ENCODE data around the gene MEGF8.

The MEGF8 gene

DNA sequence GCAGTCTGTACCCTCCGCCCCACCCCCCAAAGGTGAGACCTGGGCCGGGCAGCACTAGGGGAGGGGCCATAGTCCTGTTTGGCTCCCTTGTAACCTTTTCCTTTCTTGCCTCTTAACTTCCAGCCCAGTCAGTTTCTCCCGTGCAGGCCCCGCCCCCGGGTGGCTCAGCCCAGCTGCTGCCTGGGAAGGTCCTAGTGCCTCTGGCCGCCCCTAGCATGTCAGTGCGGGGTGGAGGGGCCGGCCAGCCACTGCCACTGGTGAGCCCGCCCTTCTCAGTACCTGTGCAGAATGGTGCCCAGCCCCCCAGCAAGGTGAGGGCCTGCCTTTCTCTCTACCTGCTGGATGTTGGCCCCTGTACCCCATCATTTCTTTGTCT lies 34.0 kb upstream of the MEGF8 start:
- no peaks in the 10 kb centered on the region for H3K27me3 ChIP-seq (ENCODE audit: control insufficient read depth, insufficient read depth, low read length)
- H2AFZ ChIP-seq: no peak overlapping the region
- H3K27ac ChIP-seq: no peak overlapping the region
- TF ChIP-seq, protein P1, sequence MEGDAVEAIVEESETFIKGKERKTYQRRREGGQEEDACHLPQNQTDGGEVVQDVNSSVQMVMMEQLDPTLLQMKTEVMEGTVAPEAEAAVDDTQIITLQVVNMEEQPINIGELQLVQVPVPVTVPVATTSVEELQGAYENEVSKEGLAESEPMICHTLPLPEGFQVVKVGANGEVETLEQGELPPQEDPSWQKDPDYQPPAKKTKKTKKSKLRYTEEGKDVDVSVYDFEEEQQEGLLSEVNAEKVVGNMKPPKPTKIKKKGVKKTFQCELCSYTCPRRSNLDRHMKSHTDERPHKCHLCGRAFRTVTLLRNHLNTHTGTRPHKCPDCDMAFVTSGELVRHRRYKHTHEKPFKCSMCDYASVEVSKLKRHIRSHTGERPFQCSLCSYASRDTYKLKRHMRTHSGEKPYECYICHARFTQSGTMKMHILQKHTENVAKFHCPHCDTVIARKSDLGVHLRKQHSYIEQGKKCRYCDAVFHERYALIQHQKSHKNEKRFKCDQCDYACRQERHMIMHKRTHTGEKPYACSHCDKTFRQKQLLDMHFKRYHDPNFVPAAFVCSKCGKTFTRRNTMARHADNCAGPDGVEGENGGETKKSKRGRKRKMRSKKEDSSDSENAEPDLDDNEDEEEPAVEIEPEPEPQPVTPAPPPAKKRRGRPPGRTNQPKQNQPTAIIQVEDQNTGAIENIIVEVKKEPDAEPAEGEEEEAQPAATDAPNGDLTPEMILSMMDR (IDR thresholded peaks at IDR 0.05): no peak
- no peaks in the 10 kb centered on the region for H3K79me2 ChIP-seq
- H3K36me3 ChIP-seq (ENCODE audit: control insufficient read depth, insufficient read depth, low read length): no peaks in the 10 kb centered on the region
- H3K9ac ChIP-seq: no peak overlapping the region
- no peak overlapping the region for H3K4me3 ChIP-seq (ENCODE audit: low read depth, low read length)
- H3K4me2 ChIP-seq (ENCODE audit: low read length): no peak overlapping the region
- no peaks in the 10 kb centered on the region for H3K9me3 ChIP-seq (ENCODE audit: control insufficient read depth, low read length)
- H3K4me1 ChIP-seq: peaks cover 3% of the 10 kb centered on the region

DNA sequence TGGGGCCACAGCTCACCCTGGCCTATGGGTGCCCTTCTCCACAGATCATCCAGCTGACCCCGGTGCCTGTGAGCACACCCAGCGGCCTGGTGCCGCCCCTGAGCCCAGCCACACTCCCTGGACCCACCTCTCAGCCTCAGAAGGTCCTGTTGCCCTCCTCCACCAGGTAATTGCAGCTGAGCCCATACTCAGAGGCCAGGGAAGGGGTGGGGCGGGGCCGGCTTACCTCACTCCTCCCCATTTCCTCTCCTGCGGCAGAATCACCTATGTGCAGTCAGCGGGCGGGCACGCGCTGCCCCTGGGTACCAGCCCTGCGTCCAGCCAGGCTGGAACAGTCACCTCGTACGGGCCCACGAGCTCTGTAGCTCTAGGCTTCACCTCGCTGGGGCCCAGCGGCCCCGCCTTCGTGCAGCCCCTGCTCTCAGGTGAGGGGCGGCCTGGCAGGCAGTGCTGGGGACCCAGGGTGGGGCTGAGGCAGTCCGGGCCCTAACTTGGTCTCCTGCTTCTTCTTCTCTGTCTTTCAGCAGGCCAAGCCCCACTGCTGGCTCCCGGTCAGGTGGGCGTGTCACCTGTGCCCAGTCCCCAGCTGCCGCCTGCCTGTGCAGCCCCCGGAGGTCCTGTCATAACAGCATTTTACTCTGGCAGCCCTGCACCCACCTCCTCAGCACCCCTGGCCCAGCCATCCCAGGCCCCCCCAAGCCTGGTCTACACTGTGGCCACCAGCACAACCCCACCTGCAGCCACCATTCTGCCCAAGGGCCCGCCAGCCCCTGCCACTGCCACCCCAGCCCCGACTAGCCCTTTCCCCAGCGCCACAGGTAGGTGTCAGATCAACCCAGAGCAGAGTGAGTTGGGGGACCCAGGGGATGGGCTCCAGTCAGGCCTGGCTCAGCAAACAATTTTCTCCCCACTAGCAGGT lies 33.1 kb upstream of the MEGF8 start:
- Histone ChIP-seq H3K4me1 (no peaks in the 10 kb centered on the region), H3K27me3 (ENCODE audit: control insufficient read depth, insufficient read depth, low read length) (no peaks in the 10 kb centered on the region), H3K27ac (no peak overlapping the region), H3K9me3 (ENCODE audit: control insufficient read depth, low read length) (no peaks in the 10 kb centered on the region), H3K9ac (no peak overlapping the region), H3K4me2 (ENCODE audit: low read length) (no peak overlapping the region), H3K4me3 (ENCODE audit: low read depth, low read length) (no peak overlapping the region), H3K79me2 (no peaks in the 10 kb centered on the region), H2AFZ (no peak overlapping the region), H3K36me3 (ENCODE audit: control insufficient read depth, insufficient read depth, low read length) (no peaks in the 10 kb centered on the region)
- TF ChIP-seq, protein P1 (IDR thresholded peaks at IDR 0.05): no peak

DNA sequence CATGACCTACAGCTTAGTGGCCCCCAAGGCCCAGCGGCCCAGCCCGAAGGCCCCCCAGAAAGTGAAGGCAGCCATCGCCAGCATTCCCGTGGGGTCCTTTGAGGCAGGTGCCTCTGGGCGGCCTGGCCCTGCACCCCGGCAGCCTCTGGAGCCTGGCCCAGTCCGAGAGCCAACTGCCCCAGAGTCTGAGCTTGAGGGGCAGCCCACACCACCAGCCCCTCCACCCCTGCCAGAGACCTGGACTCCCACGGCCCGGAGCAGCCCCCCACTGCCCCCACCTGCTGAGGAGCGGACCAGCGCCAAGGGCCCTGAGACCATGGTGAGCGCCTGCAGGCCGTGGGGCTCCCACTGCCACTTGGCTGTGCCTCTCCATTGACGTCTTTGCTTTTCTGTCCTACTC lies 32.5 kb upstream of the MEGF8 start:
- Histone ChIP-seq H3K9me3 (ENCODE audit: control insufficient read depth, low read length) (no peaks in the 10 kb centered on the region), H3K4me2 (ENCODE audit: low read length) (no peak overlapping the region), H3K27me3 (ENCODE audit: control insufficient read depth, insufficient read depth, low read length) (no peaks in the 10 kb centered on the region), H3K27ac (no peak overlapping the region), H3K79me2 (no peaks in the 10 kb centered on the region), H3K4me1 (no peaks in the 10 kb centered on the region), H3K36me3 (ENCODE audit: control insufficient read depth, insufficient read depth, low read length) (no peaks in the 10 kb centered on the region), H2AFZ (no peak overlapping the region), H3K4me3 (ENCODE audit: low read depth, low read length) (no peak overlapping the region), H3K9ac (no peak overlapping the region)
- TF ChIP-seq, protein P1 (IDR thresholded peaks at IDR 0.05): no peak

GRCh38 chr19:42293540-42293939 lies 31.9 kb upstream of the MEGF8 start:
- Histone ChIP-seq H3K27me3 (ENCODE audit: control insufficient read depth, insufficient read depth, low read length) (no peaks in the 10 kb centered on the region), H3K9me3 (ENCODE audit: control insufficient read depth, low read length) (no peaks in the 10 kb centered on the region), H3K4me3 (ENCODE audit: low read depth, low read length) (no peak overlapping the region), H3K27ac (no peak overlapping the region), H3K79me2 (no peaks in the 10 kb centered on the region), H3K9ac (no peak overlapping the region), H3K4me1 (no peaks in the 10 kb centered on the region), H2AFZ (no peak overlapping the region), H3K36me3 (ENCODE audit: control insufficient read depth, insufficient read depth, low read length) (no peaks in the 10 kb centered on the region), H3K4me2 (ENCODE audit: low read length) (no peak overlapping the region)
- TF ChIP-seq, protein P1 (IDR thresholded peaks at IDR 0.05): no peak

- H3K4me2 ChIP-seq (ENCODE audit: low read length): no peak overlapping the region
- H2AFZ ChIP-seq: no peak overlapping the region
- H3K79me2 ChIP-seq: no peaks in the 10 kb centered on the region
- no peak overlapping the region for H3K9ac ChIP-seq
- no peak overlapping the region for H3K27ac ChIP-seq
- H3K4me1 ChIP-seq: no peaks in the 10 kb centered on the region
- no peaks in the 10 kb centered on the region for H3K27me3 ChIP-seq (ENCODE audit: control insufficient read depth, insufficient read depth, low read length)
- no peak overlapping the region for H3K4me3 ChIP-seq (ENCODE audit: low read depth, low read length)
- H3K9me3 ChIP-seq (ENCODE audit: control insufficient read depth, low read length): no peaks in the 10 kb centered on the region
- TF ChIP-seq, protein P1 (IDR thresholded peaks at IDR 0.05): no peak
- H3K36me3 ChIP-seq (ENCODE audit: control insufficient read depth, insufficient read depth, low read length): no peaks in the 10 kb centered on the region
These were observed 31.5 kb upstream of the MEGF8 start for GRCh38 chr19:42293948-42294347.
